Osteoblast (primary cell): ENCODE measurements around the gene ZNF304. TPM values are rescaled to one million over a fixed set of nuclear protein-coding genes. Genes with fewer than 3 reads are reported as not detected.
A peak's percentile ranks its signal among the peaks of the same experiment; 100 is the strongest.
"Not testable (repeated sequence)": the region's sequence is repeated elsewhere in the genome, so short reads cannot be mapped to it uniquely, and the experiment has no call there.

ENCODE experiments used
- DNase-seq: peaks from one replicate; pipeline ENCODE4 v3.0.0; 2011; ENCODE audit warnings: low spot score, mixed read lengths; ENCODE audit not compliant: insufficient read length; ENCODE audit errors: missing footprints
- H2AFZ ChIP-seq: 2 replicates; pipeline ENCODE4 v1.6.0; 2011; ENCODE audit warnings: mild to moderate bottlenecking, low read length
- H3K27ac ChIP-seq: 2 replicates; pipeline ENCODE4 v1.5.1; 2011; ENCODE audit warnings: mild to moderate bottlenecking, low read depth, low read length, moderate library complexity
- H3K27me3 ChIP-seq: 2 replicates; pipeline ENCODE4 v1.6.0; 2012; ENCODE audit warnings: mild to moderate bottlenecking, control low read depth, inconsistent platforms, low read length, moderate library complexity; ENCODE audit not compliant: insufficient read depth
- H3K36me3 ChIP-seq: 2 replicates; pipeline ENCODE4 v1.5.1; 2011; ENCODE audit warnings: mild to moderate bottlenecking, low read length, control low read depth, moderate library complexity; ENCODE audit not compliant: insufficient read depth
- H3K4me1 ChIP-seq: 2 replicates; pipeline ENCODE4 v1.5.1; 2011; ENCODE audit warnings: mild to moderate bottlenecking, low read length, control low read depth, moderate library complexity; ENCODE audit not compliant: insufficient read depth
- H3K4me2 ChIP-seq: 2 replicates; pipeline ENCODE4 v1.6.0; 2011; ENCODE audit warnings: mild to moderate bottlenecking, low read length; ENCODE audit not compliant: insufficient read depth
- H3K4me3 ChIP-seq: fragments of 200-600 bp; sonication (generic); 3 replicates; pipeline ENCODE4 v1.5.1; 2012; ENCODE audit warnings: mild to moderate bottlenecking, low read length, inconsistent platforms; ENCODE audit not compliant: insufficient read depth
- H3K79me2 ChIP-seq: 2 replicates; pipeline ENCODE4 v1.6.0; 2012; ENCODE audit warnings: mild to moderate bottlenecking, low read length, control low read depth, inconsistent platforms; ENCODE audit not compliant: insufficient read depth
- H3K9me3 ChIP-seq: 2 replicates; pipeline ENCODE4 v1.5.1; 2011; ENCODE audit warnings: low read depth, low read length, control low read depth
- H4K20me1 ChIP-seq: 2 replicates; pipeline ENCODE4 v1.6.0; 2012; ENCODE audit warnings: mild to moderate bottlenecking, low read length, control low read depth; ENCODE audit not compliant: insufficient read depth
- total RNA-seq: library from RNA; depleted of rRNA; stranded (reverse); fragments of >200 nt; gene quantifications from 2 replicates; pipeline ENCODE4 v1.2.3, GENCODE V29; 2012
- TF ChIP-seq, protein P1 (sequence below): IDR thresholded peaks from 2 replicates; pipeline ENCODE4 v1.5.1; 2011; ENCODE audit warnings: mild to moderate bottlenecking, low read depth, low read length, moderate library complexity; ENCODE audit errors: extremely low read depth

ZNF304 gene
- total RNA-seq, 1 donor = 11.6 TPM

DNA sequence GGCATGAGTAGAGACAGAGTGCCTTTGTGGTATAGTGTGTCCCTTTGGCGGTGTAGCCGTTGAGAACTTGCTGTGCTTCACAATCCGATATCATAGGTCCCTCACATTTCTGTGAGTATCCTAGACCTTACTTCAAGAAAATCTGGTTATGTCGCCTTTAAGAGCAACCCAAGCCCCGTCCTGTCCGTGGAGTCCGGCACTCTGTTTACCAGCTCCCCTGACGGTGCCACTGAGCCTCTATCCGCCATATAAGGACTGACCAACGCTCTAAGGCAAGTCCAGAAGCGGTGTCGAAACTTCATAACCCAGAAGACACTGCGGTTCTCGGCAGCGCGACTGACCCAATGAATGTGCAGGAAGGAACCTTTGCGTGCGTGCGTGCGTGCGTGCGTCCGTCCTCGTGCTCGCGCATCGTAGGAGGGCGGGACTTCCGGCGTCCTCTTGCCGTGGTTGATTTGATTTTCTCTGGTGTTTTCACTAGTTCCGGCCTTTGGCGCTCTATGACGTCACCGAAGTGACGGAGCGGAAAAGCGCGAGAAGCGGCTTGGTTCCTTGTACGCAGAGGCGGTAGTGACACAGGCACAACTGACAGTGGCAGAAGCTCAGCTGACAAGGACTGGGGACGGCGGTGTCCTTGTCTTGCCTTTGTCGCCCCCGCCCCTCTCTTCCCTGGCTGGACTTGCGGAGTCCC is 12.1 kb downstream of the ZNF304 start, which contains the start of the genes TRAPPC2B and ZNF547:
Gene TRAPPC2B (plus strand): TSS at position 555 of the 691 bp plus-strand sequence. CDS start 1,283 bp downstream, outside the sequence.
Gene ZNF547 (plus strand): TSS at position 555 of the 691 bp plus-strand sequence. CDS start 5,005 bp downstream, outside the sequence.
- Histone ChIP-seq H3K27ac (peak within 1 kb of the TSS; percentile 72), H3K4me3 (peak within 1 kb of the TSS; percentile 76), H3K27me3 (no peaks in the 10 kb centered on the region), H3K36me3 (peaks cover 11% of the 10 kb centered on the region), H2AFZ (peak within 1 kb of the TSS; percentile 92), H3K79me2 (peaks cover 25% of the 10 kb centered on the region), H3K4me1 (peaks cover 8% of the 10 kb centered on the region), H3K9me3 (peaks cover 3% of the 10 kb centered on the region), H4K20me1 (no peaks in the 10 kb centered on the region), H3K4me2 (peak within 1 kb of the TSS; percentile 89)
- TF ChIP-seq, protein P1, sequence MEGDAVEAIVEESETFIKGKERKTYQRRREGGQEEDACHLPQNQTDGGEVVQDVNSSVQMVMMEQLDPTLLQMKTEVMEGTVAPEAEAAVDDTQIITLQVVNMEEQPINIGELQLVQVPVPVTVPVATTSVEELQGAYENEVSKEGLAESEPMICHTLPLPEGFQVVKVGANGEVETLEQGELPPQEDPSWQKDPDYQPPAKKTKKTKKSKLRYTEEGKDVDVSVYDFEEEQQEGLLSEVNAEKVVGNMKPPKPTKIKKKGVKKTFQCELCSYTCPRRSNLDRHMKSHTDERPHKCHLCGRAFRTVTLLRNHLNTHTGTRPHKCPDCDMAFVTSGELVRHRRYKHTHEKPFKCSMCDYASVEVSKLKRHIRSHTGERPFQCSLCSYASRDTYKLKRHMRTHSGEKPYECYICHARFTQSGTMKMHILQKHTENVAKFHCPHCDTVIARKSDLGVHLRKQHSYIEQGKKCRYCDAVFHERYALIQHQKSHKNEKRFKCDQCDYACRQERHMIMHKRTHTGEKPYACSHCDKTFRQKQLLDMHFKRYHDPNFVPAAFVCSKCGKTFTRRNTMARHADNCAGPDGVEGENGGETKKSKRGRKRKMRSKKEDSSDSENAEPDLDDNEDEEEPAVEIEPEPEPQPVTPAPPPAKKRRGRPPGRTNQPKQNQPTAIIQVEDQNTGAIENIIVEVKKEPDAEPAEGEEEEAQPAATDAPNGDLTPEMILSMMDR = no peak
- peak; percentile 98 for DNase-seq

DNA sequence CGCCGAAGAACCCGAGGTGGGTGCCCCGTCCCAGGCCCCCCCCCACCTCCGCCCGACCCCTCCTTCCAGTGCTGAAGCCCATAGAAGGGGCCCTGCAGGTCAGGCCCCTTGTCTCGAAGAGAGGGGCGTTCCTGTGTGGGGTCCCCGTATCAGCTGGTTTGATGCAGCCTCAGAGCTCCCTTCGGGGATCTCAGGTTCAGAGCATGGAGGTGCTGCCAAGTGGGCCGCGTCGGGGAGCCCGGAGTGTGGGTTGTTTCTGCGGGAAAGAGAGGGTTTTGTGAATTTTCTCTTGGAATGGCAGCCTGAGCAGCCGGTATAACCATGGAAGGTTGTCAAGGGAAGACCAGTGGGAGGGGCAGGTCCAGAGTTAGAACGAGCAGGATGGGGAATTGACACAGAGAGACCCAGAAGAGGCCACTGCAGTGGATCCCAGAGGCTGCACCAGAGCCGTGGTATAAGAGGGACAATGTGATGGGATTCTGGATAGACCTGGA is 12.7 kb downstream of the ZNF304 start:
- peak overlapping the region; percentile 76 for H3K4me3 ChIP-seq
- H4K20me1 ChIP-seq = no peaks in the 10 kb centered on the region
- peaks cover 7% of the 10 kb centered on the region for H3K36me3 ChIP-seq
- H3K9me3 ChIP-seq = peaks cover under 1% of the 10 kb centered on the region
- H3K4me1 ChIP-seq = peaks cover 8% of the 10 kb centered on the region
- H3K27me3 ChIP-seq = no peaks in the 10 kb centered on the region
- peak overlapping the region; percentile 55 for H3K27ac ChIP-seq
- TF ChIP-seq, protein P1 = no peak
- peaks cover 20% of the 10 kb centered on the region for H3K79me2 ChIP-seq
- peak; percentile 71 for DNase-seq
- H3K4me2 ChIP-seq = peak overlapping the region; percentile 89
- peak overlapping the region; percentile 73 for H2AFZ ChIP-seq

DNA sequence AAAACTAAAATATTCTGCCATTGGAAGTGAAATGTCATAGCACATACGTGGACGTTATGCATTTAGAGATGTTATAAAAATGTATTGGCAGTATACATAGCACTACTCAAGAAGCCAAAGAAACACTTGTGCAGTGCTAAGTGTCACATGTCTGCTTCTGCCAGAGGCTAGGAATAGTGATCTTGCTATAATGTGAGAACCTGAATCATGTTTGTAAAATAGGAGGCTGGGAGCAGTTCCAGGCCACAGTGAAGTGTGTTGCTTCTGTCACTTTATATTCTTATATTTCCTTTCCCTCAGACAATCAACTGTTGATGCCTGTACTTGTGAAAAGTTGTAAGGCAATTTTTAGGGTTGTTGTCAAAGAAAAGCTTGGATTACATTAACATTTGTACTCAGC is 15.7 kb downstream of the ZNF304 start:
- no peak for DNase-seq

GRCh38 chr19:57374179-57374578 is 23.1 kb downstream of the ZNF304 start:
- Histone ChIP-seq H3K79me2 (no peaks in the 10 kb centered on the region), H2AFZ (no peak overlapping the region), H4K20me1 (no peaks in the 10 kb centered on the region), H3K27ac (no peak overlapping the region), H3K36me3 (peaks cover 48% of the 10 kb centered on the region), H3K9me3 (peaks cover 24% of the 10 kb centered on the region), H3K27me3 (no peaks in the 10 kb centered on the region), H3K4me3 (no peak overlapping the region), H3K4me2 (no peak overlapping the region), H3K4me1 (no peaks in the 10 kb centered on the region)
- TF ChIP-seq, protein P1 = no peak
- no peak for DNase-seq

More for the DNA sequence above, 15.7 kb downstream of the ZNF304 start:
- Histone ChIP-seq H3K36me3 (peaks cover 5% of the 10 kb centered on the region), H2AFZ (no peak overlapping the region), H3K27me3 (no peaks in the 10 kb centered on the region), H3K9me3 (no peaks in the 10 kb centered on the region), H3K4me2 (no peak overlapping the region), H3K4me3 (no peak overlapping the region), H3K79me2 (peaks cover 20% of the 10 kb centered on the region), H4K20me1 (no peaks in the 10 kb centered on the region), H3K4me1 (peaks cover 8% of the 10 kb centered on the region), H3K27ac (no peak overlapping the region)
- TF ChIP-seq, protein P1 = no peak

GRCh38 chr19:57374647-57375046 is 23.6 kb downstream of the ZNF304 start:
- H4K20me1 ChIP-seq, H3K4me1 ChIP-seq, H3K4me3 ChIP-seq, H3K4me2 ChIP-seq, H3K79me2 ChIP-seq, DNase-seq, H3K27me3 ChIP-seq, H3K27ac ChIP-seq, H2AFZ ChIP-seq: not testable (repeated sequence)
- peaks cover 48% of the 10 kb centered on the region for H3K36me3 ChIP-seq
- H3K9me3 ChIP-seq = peaks cover 29% of the 10 kb centered on the region
